K562 (cell line): ENCODE measurements around the gene KRI1. TPM values are rescaled to one million over a fixed set of nuclear protein-coding genes. Genes with fewer than 3 reads are reported as not detected.
A peak's percentile ranks its signal among the peaks of the same experiment; 100 is the strongest.
"Not testable (repeated sequence)": the region's sequence is repeated elsewhere in the genome, so short reads cannot be mapped to it uniquely, and the experiment has no call there.

Source experiments
- ATAC-seq: fragments of 200-7000 bp; cut with Tn5 transposase; 3 replicates; pipeline ENCODE4 v1.9.1; 2020; ENCODE audit warnings: moderate library complexity
- BruUV-seq: library from RNA; stranded (reverse); fragments of 400-500 nt; replicated peaks from 2 replicates; lab custom pipeline; 2021; lab: Mats Ljungman, UMichigan
- CTCF ChIA-PET: fragments of 300-600 bp; formaldehyde crosslinking; extraction: SDS; loops from one replicate; lab custom pipeline; 2021; ENCODE audit warnings: low intra/inter-chr PET ratio; lab: Yijun Ruan, JAX
- POLR2A ChIA-PET: fragments of 300-600, 350-650 bp; sonication (Branson Sonifier 250); formaldehyde crosslinking; extraction: SDS; loops from one replicate; lab custom pipeline; 2021; ENCODE audit warnings: antibody characterized with exemption, inconsistent platforms; lab: Yijun Ruan, JAX
- DNase-seq, 4 experiments: peaks; one replicate each; pipeline versions ENCODE4 v3.0.0 to v3.0.0-alpha.2; 2011 to 2018; ENCODE audit warnings: low spot score in 3 of 4, mixed read lengths in 3 of 4; ENCODE audit errors: extremely low read depth in 1 of 4
- FAIRE-seq: peaks from 2 replicates; lab custom pipeline; 2011; peaks lifted over from hg19 to GRCh38; lab: Jason Lieb, UNC
- H2AFZ ChIP-seq: 2 replicates; pipeline ENCODE4 v1.6.0; 2011; ENCODE audit warnings: low read depth, low read length, control low read depth, inconsistent platforms
- H3K27ac ChIP-seq: fragments of 200-600 bp; 3 replicates; pipeline ENCODE4 v1.8.0; 2011; ENCODE audit warnings: low read depth, mild to moderate bottlenecking, control low read depth, inconsistent platforms, low read length, moderate library complexity, mixed read lengths; ENCODE audit errors: extremely low read depth
- H3K27me3 ChIP-seq, 2 experiments: fragments of 300-600 bp in 1 of 2; 2 replicates in 1 of 2; 3 replicates in 1 of 2; pipeline versions ENCODE4 v1.6.0 to v1.8.0; 2011; ENCODE audit warnings: inconsistent platforms in 2 of 2, low read length in 2 of 2, mild to moderate bottlenecking in 1 of 2, mixed read lengths in 1 of 2, moderate library complexity in 1 of 2; ENCODE audit not compliant: control insufficient read depth in 2 of 2, insufficient read depth in 2 of 2
- H3K36me3 ChIP-seq: fragments of 300-600 bp; 3 replicates; pipeline ENCODE4 v1.8.0; 2011; ENCODE audit warnings: mild to moderate bottlenecking, low read length, inconsistent platforms; ENCODE audit not compliant: control insufficient read depth, insufficient read depth
- H3K4me1 ChIP-seq, 2 experiments: fragments of 200-600 bp in 1 of 2; replicated peaks in 1 of 2; 2 replicates in 1 of 2; 3 replicates in 1 of 2; pipeline versions ENCODE4 v1.5.1 to v1.8.0; 2011; ENCODE audit warnings: inconsistent platforms in 2 of 2, low read length in 2 of 2, mild to moderate bottlenecking in 1 of 2, mixed read lengths in 1 of 2, moderate library complexity in 1 of 2; ENCODE audit not compliant: control insufficient read depth in 2 of 2, insufficient read depth in 2 of 2
- H3K4me2 ChIP-seq: 2 replicates; pipeline ENCODE4 v1.6.1; 2011; ENCODE audit warnings: low read length, control low read depth, inconsistent platforms, mixed read lengths; ENCODE audit not compliant: insufficient read depth
- H3K4me3 ChIP-seq: fragments of 200-600 bp; sonication (generic), shearing (Covaris generic); 2 replicates; pipeline ENCODE4 v1.5.1; 2016; ENCODE audit warnings: control low read depth, inconsistent platforms
- H3K79me2 ChIP-seq: fragments of 200-600 bp; 3 replicates; pipeline ENCODE4 v1.8.0; 2011; ENCODE audit warnings: low read length, inconsistent platforms; ENCODE audit not compliant: control insufficient read depth, insufficient read depth
- H3K9ac ChIP-seq, 2 experiments: 2 replicates each; pipeline versions ENCODE4 v1.6.0 to v1.6.1; 2011; ENCODE audit warnings: low read depth in 2 of 2, low read length in 2 of 2, control low read depth in 1 of 2, inconsistent platforms in 1 of 2, mild to moderate bottlenecking in 1 of 2, mixed read lengths in 1 of 2; ENCODE audit not compliant: insufficient read depth in 1 of 2
- H3K9me1 ChIP-seq: one replicate; pipeline ENCODE4 v1.6.0; 2011; ENCODE audit warnings: inconsistent platforms, mild to moderate bottlenecking, low read length, moderate library complexity; ENCODE audit not compliant: control insufficient read depth, insufficient read depth
- H3K9me3 ChIP-seq: replicated peaks from 2 replicates; pipeline ENCODE4 v1.5.1; 2011; ENCODE audit warnings: low read depth, low read length, inconsistent platforms; ENCODE audit not compliant: control insufficient read depth, insufficient read depth
- H4K20me1 ChIP-seq: replicated peaks from 2 replicates; pipeline ENCODE4 v1.6.1; 2011; ENCODE audit warnings: low read length, inconsistent platforms, mixed read lengths; ENCODE audit not compliant: control insufficient read depth, insufficient read depth
- WGBS: fragments of 100-300 bp; shearing (Covaris generic); methylation state at CpG from one replicate; pipeline ENCODE4 v1.1.6; 2016; ENCODE audit warnings: low coverage, mixed read lengths; ENCODE audit not compliant: insufficient coverage; ENCODE audit errors: missing lambda C conversion rate; 5-methylcytosine and 5-hydroxymethylcytosine counted together
- in situ Hi-C: fragments of 300-500 bp; cut with MboI; formaldehyde crosslinking; loops from 4 replicates; pipeline ENCODE4 v1.15.0; 2018; ENCODE audit warnings: inconsistent platforms, mixed read lengths
- intact Hi-C: fragments of 100-400 bp; cut with micrococcal nuclease; formaldehyde crosslinking; loops from 2 replicates; pipeline ENCODE4 v1.14.2; 2022
- polyA plus RNA-seq, 8 experiments: library from polyadenylated mRNA; depleted of rRNA in 4 of 8; stranded (reverse) in 5 of 8; unstranded in 3 of 8; fragments of >200 nt; fragmentation: Nextera tagmentation in 2 of 8; fragmentation: Illumina TruSeq in 1 of 8; extraction: Ambion mirVana in 2 of 8; extraction: Trizol in 1 of 8; gene quantifications; 2 replicates each; pipeline versions ENCODE4 v1.2.1 to v1.2.3, GENCODE V29; 2011 to 2014; ENCODE audit warnings: inconsistent platforms in 1 of 8, missing spikeins in 1 of 8
- total RNA-seq, 7 experiments: library from RNA; depleted of rRNA in 6 of 7; stranded (reverse); fragments of >200 nt in 6 of 7; fragmentation: Illumina TruSeq in 2 of 7; extraction: Trizol in 2 of 7; gene quantifications; 2 replicates each; pipeline versions ENCODE4 v1.2.1 to v1.2.3, GENCODE V29; 2011 to 2021; ENCODE audit warnings: low replicate concordance in 1 of 7
- TF ChIP-seq, protein P1 (sequence below): fragments of 450-650 bp; IDR thresholded peaks from 2 replicates; pipeline ENCODE4 v1.6.1; 2018; ENCODE audit not compliant: partially characterized antibody

Gene KRI1
- total and polyA plus RNA-seq, 9 of the 15 experiments (the other 6 are each of a cell fraction or from before 2014, with no cell fraction given): 1.1 to 50.7 (median 24.7) TPM

GRCh38 chr19:10526887-10527286 is 38.9 kb downstream of the KRI1 start:
- H3K27me3 ChIP-seq, H3K9me3 ChIP-seq, H3K4me1 ChIP-seq, FAIRE-seq, H3K79me2 ChIP-seq, H3K9ac ChIP-seq, H3K27ac ChIP-seq, ATAC-seq, H3K4me2 ChIP-seq, CTCF ChIA-PET, BruUV-seq, H2AFZ ChIP-seq, H3K4me3 ChIP-seq, intact Hi-C loops, DNase-seq, H3K9me1 ChIP-seq, H4K20me1 ChIP-seq, H3K36me3 ChIP-seq, in situ Hi-C loops: not testable (repeated sequence)
- TF ChIP-seq, protein P1, sequence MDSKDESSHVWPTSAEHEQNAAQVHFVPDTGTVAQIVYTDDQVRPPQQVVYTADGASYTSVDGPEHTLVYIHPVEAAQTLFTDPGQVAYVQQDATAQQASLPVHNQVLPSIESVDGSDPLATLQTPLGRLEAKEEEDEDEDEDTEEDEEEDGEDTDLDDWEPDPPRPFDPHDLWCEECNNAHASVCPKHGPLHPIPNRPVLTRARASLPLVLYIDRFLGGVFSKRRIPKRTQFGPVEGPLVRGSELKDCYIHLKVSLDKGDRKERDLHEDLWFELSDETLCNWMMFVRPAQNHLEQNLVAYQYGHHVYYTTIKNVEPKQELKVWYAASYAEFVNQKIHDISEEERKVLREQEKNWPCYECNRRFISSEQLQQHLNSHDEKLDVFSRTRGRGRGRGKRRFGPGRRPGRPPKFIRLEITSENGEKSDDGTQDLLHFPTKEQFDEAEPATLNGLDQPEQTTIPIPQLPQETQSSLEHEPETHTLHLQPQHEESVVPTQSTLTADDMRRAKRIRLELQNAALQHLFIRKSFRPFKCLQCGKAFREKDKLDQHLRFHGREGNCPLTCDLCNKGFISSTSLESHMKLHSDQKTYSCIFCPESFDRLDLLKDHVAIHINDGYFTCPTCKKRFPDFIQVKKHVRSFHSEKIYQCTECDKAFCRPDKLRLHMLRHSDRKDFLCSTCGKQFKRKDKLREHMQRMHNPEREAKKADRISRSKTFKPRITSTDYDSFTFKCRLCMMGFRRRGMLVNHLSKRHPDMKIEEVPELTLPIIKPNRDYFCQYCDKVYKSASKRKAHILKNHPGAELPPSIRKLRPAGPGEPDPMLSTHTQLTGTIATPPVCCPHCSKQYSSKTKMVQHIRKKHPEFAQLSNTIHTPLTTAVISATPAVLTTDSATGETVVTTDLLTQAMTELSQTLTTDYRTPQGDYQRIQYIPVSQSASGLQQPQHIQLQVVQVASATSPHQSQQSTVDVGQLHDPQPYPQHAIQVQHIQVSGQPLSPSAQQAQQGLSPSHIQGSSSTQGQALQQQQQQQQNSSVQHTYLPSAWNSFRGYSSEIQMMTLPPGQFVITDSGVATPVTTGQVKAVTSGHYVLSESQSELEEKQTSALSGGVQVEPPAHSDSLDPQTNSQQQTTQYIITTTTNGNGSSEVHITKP: peak; percentile 59
- 46% methylated on average over 4 of the region's 8 CpGs for WGBS
- POLR2A ChIA-PET: interaction anchor here (0.5 kb wide), 1 partner anchor 428 kb away, joined by 3 read pairs; no protein-coding TSS in a partner anchor
